IMR-90 (cell line): ENCODE results near the gene POGLUT2. TPM values are rescaled to one million over a fixed set of nuclear protein-coding genes. Genes with fewer than 3 reads are reported as not detected.

Experiments used
- ATAC-seq: fragments of 200-7000 bp; cut with Tn5 transposase; 2 replicates; pipeline ENCODE4 v1.9.1; 2020; ENCODE audit warnings: low read depth, mild to moderate bottlenecking, moderate library complexity
- BruUV-seq: library from RNA; stranded (reverse); fragments of 400-500 nt; replicated peaks from 2 replicates; lab custom pipeline; 2021; lab: Mats Ljungman, UMichigan
- CTCF ChIA-PET: fragments of 300-600 bp; formaldehyde crosslinking; extraction: SDS; loops from one replicate; lab custom pipeline; 2021; ENCODE audit warnings: antibody characterized with exemption; lab: Yijun Ruan, JAX
- POLR2A ChIA-PET: fragments of 300-600 bp; sonication (Branson Sonifier 250); formaldehyde crosslinking; loops from one replicate; lab custom pipeline; 2022; ENCODE audit warnings: antibody characterized with exemption; ENCODE audit not compliant: unreplicated experiment; lab: Charles Lee
- DNase-seq: peaks from one replicate; pipeline ENCODE4 v3.0.0; 2013
- H2AFZ ChIP-seq: replicated peaks from 2 replicates; pipeline ENCODE3; 2013; ENCODE audit warnings: low read length, mild to moderate bottlenecking; ENCODE audit not compliant: poor library complexity
- H2AK5ac ChIP-seq: 2 replicates; pipeline ENCODE4 v1.6.1; 2013; ENCODE audit warnings: low read depth, low read length, inconsistent platforms
- H2AK9ac ChIP-seq: replicated peaks from 2 replicates; pipeline ENCODE3; 2013; ENCODE audit warnings: mild to moderate bottlenecking, low read depth, low read length, moderate library complexity; ENCODE audit not compliant: poor library complexity
- H2BK120ac ChIP-seq: 2 replicates; pipeline ENCODE4 v1.6.1; 2013; ENCODE audit warnings: low read depth, low read length, inconsistent platforms
- H2BK15ac ChIP-seq: 3 replicates; pipeline ENCODE4 v1.6.1; 2013; ENCODE audit warnings: low read depth, low read length, inconsistent platforms
- H2BK20ac ChIP-seq: 2 replicates; pipeline ENCODE4 v1.6.1; 2013; ENCODE audit warnings: low read depth, mild to moderate bottlenecking, inconsistent platforms, low read length, moderate library complexity
- H2BK5ac ChIP-seq: 2 replicates; pipeline ENCODE4 v1.6.1; 2013; ENCODE audit warnings: mild to moderate bottlenecking, low read depth, low read length, inconsistent platforms; ENCODE audit not compliant: poor library complexity, severe bottlenecking
- H3K14ac ChIP-seq: replicated peaks from 2 replicates; pipeline ENCODE4 v1.6.1; 2013; ENCODE audit warnings: low read depth, low read length, inconsistent platforms
- H3K18ac ChIP-seq: 2 replicates; pipeline ENCODE4 v1.6.1; 2013; ENCODE audit warnings: low read depth, low read length, control low read depth
- H3K23ac ChIP-seq: 2 replicates; pipeline ENCODE4 v1.6.1; 2013; ENCODE audit warnings: low read depth, low read length, inconsistent platforms
- H3K27ac ChIP-seq: 2 replicates; pipeline ENCODE4 v1.5.1; 2013; ENCODE audit warnings: mild to moderate bottlenecking, control low read depth, low read length; ENCODE audit not compliant: insufficient read depth
- H3K27me3 ChIP-seq: 2 replicates; pipeline ENCODE4 v1.6.1; 2013; ENCODE audit warnings: low read length; ENCODE audit not compliant: control insufficient read depth, insufficient read depth
- H3K36me3 ChIP-seq: 2 replicates; pipeline ENCODE4 v1.6.1; 2013; ENCODE audit warnings: low read length, mixed read lengths; ENCODE audit not compliant: control insufficient read depth, insufficient read depth
- H3K4ac ChIP-seq: 2 replicates; pipeline ENCODE4 v1.6.1; 2013; ENCODE audit warnings: low read depth, low read length, inconsistent platforms
- H3K4me1 ChIP-seq: 2 replicates; pipeline ENCODE4 v1.6.1; 2013; ENCODE audit warnings: low read length, mixed read lengths; ENCODE audit not compliant: control insufficient read depth, insufficient read depth
- H3K4me2 ChIP-seq: 2 replicates; pipeline ENCODE4 v1.6.1; 2013; ENCODE audit warnings: low read depth, mild to moderate bottlenecking, control low read depth, low read length, moderate library complexity
- H3K4me3 ChIP-seq: 2 replicates; pipeline ENCODE4 v1.5.1; 2013; ENCODE audit warnings: low read depth, mild to moderate bottlenecking, control low read depth, low read length, moderate library complexity; ENCODE audit not compliant: insufficient read depth
- H3K56ac ChIP-seq: 2 replicates; pipeline ENCODE4 v1.6.1; 2013; ENCODE audit warnings: low read length, inconsistent platforms; ENCODE audit not compliant: insufficient read depth; ENCODE audit errors: extremely low read depth
- H3K79me1 ChIP-seq, 2 experiments: 2 replicates each; pipeline ENCODE4 v1.6.1; 2013; ENCODE audit warnings: low read length in 2 of 2, inconsistent platforms in 1 of 2, low read depth in 1 of 2
- H3K9ac ChIP-seq: 2 replicates; pipeline ENCODE4 v1.6.1; 2013; ENCODE audit warnings: low read depth, low read length, control low read depth
- H3K9me1 ChIP-seq: 2 replicates; pipeline ENCODE4 v1.6.1; 2013; ENCODE audit warnings: low read length, inconsistent platforms; ENCODE audit not compliant: insufficient read depth
- H3K9me3 ChIP-seq: 2 replicates; pipeline ENCODE4 v1.6.1; 2013; ENCODE audit warnings: low read length; ENCODE audit not compliant: control insufficient read depth, insufficient read depth
- H4K20me1 ChIP-seq: 2 replicates; pipeline ENCODE4 v1.6.1; 2013; ENCODE audit warnings: low read length, inconsistent platforms; ENCODE audit not compliant: insufficient read depth
- H4K5ac ChIP-seq: 2 replicates; pipeline ENCODE4 v1.6.1; 2013; ENCODE audit warnings: mild to moderate bottlenecking, low read depth, low read length, control low read depth
- H4K8ac ChIP-seq, 2 experiments: 2 replicates each; pipeline ENCODE4 v1.6.1; 2013; ENCODE audit warnings: low read depth in 2 of 2, low read length in 2 of 2, control low read depth in 1 of 2, inconsistent platforms in 1 of 2
- H4K91ac ChIP-seq: 2 replicates; pipeline ENCODE4 v1.6.1; 2013; ENCODE audit warnings: low read depth, low read length, inconsistent platforms; ENCODE audit not compliant: insufficient read depth
- BHLHE40 ChIP-seq: fragments of 150-350 bp; IDR thresholded peaks from 2 replicates; pipeline ENCODE4 v1.6.1; 2016; ENCODE audit warnings: mild to moderate bottlenecking, low read depth, low read length
- CEBPB ChIP-seq: IDR thresholded peaks from 2 replicates; pipeline ENCODE4 v1.6.1; 2012; ENCODE audit warnings: low read depth, low read length, improper control_type of control experiment
- CHD1 ChIP-seq: IDR thresholded peaks from 2 replicates; pipeline ENCODE4 v1.6.1; 2012; ENCODE audit warnings: low read depth, low read length, improper control_type of control experiment
- FOS ChIP-seq: fragments of 150-350 bp; IDR thresholded peaks from 2 replicates; pipeline ENCODE4 v1.6.1; 2016; ENCODE audit warnings: low read depth, low read length
- MAFK ChIP-seq: IDR thresholded peaks from 2 replicates; pipeline ENCODE4 v1.6.1; 2012; ENCODE audit warnings: low read depth, low read length, improper control_type of control experiment
- MAZ ChIP-seq: IDR thresholded peaks from 2 replicates; pipeline ENCODE4 v1.6.1; 2012; ENCODE audit warnings: low read depth, mild to moderate bottlenecking, low read length, improper control_type of control experiment, moderate library complexity, borderline replicate concordance
- MXI1 ChIP-seq: IDR thresholded peaks from 2 replicates; pipeline ENCODE4 v1.6.1; 2012; ENCODE audit warnings: low read depth, mild to moderate bottlenecking, low read length, moderate library complexity, borderline replicate concordance
- NFE2L2 ChIP-seq: fragments of 150-350 bp; IDR thresholded peaks from 2 replicates; pipeline ENCODE4 v1.6.1; 2016; ENCODE audit warnings: low read depth, mild to moderate bottlenecking, low read length
- POLR2A ChIP-seq: IDR thresholded peaks from 2 replicates; pipeline ENCODE4 v1.6.1; 2012; ENCODE audit warnings: mild to moderate bottlenecking, low read depth, low read length
- RAD21 ChIP-seq: IDR thresholded peaks from 2 replicates; pipeline ENCODE4 v1.6.1; 2012; ENCODE audit warnings: low read length, improper control_type of control experiment
- RCOR1 ChIP-seq: IDR thresholded peaks from 2 replicates; pipeline ENCODE4 v1.6.1; 2012; ENCODE audit warnings: mild to moderate bottlenecking, low read length, improper control_type of control experiment; ENCODE audit not compliant: insufficient replicate concordance
- RFX5 ChIP-seq: IDR thresholded peaks from 2 replicates; pipeline ENCODE4 v1.8.0; 2012; ENCODE audit warnings: low read depth, mild to moderate bottlenecking, low read length, moderate library complexity
- SMC3 ChIP-seq: fragments of 150-350 bp; IDR thresholded peaks from 2 replicates; pipeline ENCODE4 v1.6.1; 2016; ENCODE audit warnings: low read depth, mild to moderate bottlenecking, antibody characterized with exemption, low read length, moderate library complexity
- WGBS, 2 experiments: methylation state at CpG; one replicate each; pipeline versions ENCODE4 v1.1.5 to v1.1.7; 2013; ENCODE audit warnings: missing lambda C conversion rate in 2 of 2; ENCODE audit not compliant: insufficient read length in 1 of 2; ENCODE audit errors: extremely low coverage in 2 of 2; 5-methylcytosine and 5-hydroxymethylcytosine counted together
- dilution Hi-C: fragments of 300-500 bp; cut with HindIII; formaldehyde crosslinking; loops from one replicate; pipeline ENCODE4 v1.14.3; 2018; ENCODE audit warnings: low sequenced_read_pairs; ENCODE audit not compliant: unreplicated experiment
- in situ Hi-C: fragments of 300-500 bp; cut with MboI; formaldehyde crosslinking; loops from 3 replicates; pipeline ENCODE4 v1.14.3; 2019; ENCODE audit warnings: low sequenced_read_pairs, inconsistent platforms, mixed read lengths
- intact Hi-C: fragments of 100-400 bp; cut with micrococcal nuclease; formaldehyde crosslinking; loops from 2 replicates; pipeline ENCODE4 v1.10.0; 2022
- polyA plus RNA-seq, 3 experiments: library from polyadenylated mRNA; depleted of rRNA; stranded (reverse); fragments of >200 nt; gene quantifications; 2 replicates each; pipeline ENCODE4 v1.2.3, GENCODE V29; 2012; ENCODE audit warnings: low replicate concordance in 1 of 3
- total RNA-seq: library from RNA; depleted of rRNA; stranded (reverse); fragments of >200 nt; gene quantifications from 2 replicates; pipeline ENCODE4 v1.2.3, GENCODE V29; 2012
- TF ChIP-seq, protein P1 (sequence below): fragments of 150-350 bp; IDR thresholded peaks from 2 replicates; pipeline ENCODE4 v1.6.1; 2016; ENCODE audit warnings: low read depth, mild to moderate bottlenecking, low read length, moderate library complexity, borderline replicate concordance
- TF ChIP-seq, protein P2 (sequence below): fragments of 150-350 bp; IDR thresholded peaks from 2 replicates; pipeline ENCODE4 v1.6.1; 2017; ENCODE audit warnings: mild to moderate bottlenecking, antibody characterized with exemption, low read length, low read depth
- TF ChIP-seq, protein P3 (sequence below): conservative IDR thresholded peaks from 2 replicates; pipeline ENCODE4 v1.5.1; 2012; ENCODE audit warnings: mild to moderate bottlenecking, low read depth, low read length, improper control_type of control experiment

Gene POGLUT2
- total and polyA plus RNA-seq, 2 of the 4 experiments (the other 2 are of a cell fraction), result 10.6 to 14.3 TPM

DNA sequence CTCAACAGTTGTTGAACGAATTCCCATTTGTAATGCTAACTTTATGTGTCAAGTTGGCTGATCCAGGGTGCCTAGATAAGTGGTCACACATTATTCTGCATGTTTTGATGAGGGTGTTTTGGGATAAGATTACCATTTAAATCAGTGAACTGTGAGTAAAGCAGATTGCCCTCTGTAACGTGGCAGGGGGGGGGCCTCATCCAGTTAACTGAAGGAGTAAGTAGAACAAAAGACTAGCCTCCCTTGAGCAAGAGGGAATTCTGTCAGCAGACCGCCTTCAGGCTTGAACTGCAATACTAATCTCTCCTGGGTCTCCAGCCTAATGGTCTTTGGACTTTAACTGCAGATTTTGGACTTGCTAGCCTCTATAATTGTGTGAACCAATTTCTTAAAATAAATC, 21.0 kb downstream of the POGLUT2 start:
- H2AK5ac ChIP-seq, result no peak overlapping the region
- H2BK5ac ChIP-seq, result no peak overlapping the region
- no peak overlapping the region for H3K18ac ChIP-seq
- no peak for ATAC-seq
- no peaks in the 10 kb centered on the region for H3K9me3 ChIP-seq
- CTCF ChIA-PET, result no interaction called here
- H3K23ac ChIP-seq, result no peak overlapping the region
- no peak overlapping the region for H4K91ac ChIP-seq
- TF ChIP-seq RAD21 (no peak), BHLHE40 (no peak), MXI1 (no peak), SMC3 (no peak), RCOR1 (no peak), RFX5 (no peak), CHD1 (no peak), POLR2A (no peak), MAFK (no peak), NFE2L2 (no peak), MAZ (no peak), FOS (no peak), CEBPB (no peak)
- TF ChIP-seq, protein P1, sequence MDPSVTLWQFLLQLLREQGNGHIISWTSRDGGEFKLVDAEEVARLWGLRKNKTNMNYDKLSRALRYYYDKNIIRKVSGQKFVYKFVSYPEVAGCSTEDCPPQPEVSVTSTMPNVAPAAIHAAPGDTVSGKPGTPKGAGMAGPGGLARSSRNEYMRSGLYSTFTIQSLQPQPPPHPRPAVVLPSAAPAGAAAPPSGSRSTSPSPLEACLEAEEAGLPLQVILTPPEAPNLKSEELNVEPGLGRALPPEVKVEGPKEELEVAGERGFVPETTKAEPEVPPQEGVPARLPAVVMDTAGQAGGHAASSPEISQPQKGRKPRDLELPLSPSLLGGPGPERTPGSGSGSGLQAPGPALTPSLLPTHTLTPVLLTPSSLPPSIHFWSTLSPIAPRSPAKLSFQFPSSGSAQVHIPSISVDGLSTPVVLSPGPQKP, result no peak
- TF ChIP-seq, protein P2, sequence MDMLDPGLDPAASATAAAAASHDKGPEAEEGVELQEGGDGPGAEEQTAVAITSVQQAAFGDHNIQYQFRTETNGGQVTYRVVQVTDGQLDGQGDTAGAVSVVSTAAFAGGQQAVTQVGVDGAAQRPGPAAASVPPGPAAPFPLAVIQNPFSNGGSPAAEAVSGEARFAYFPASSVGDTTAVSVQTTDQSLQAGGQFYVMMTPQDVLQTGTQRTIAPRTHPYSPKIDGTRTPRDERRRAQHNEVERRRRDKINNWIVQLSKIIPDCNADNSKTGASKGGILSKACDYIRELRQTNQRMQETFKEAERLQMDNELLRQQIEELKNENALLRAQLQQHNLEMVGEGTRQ, result no peak
- TF ChIP-seq, protein P3, sequence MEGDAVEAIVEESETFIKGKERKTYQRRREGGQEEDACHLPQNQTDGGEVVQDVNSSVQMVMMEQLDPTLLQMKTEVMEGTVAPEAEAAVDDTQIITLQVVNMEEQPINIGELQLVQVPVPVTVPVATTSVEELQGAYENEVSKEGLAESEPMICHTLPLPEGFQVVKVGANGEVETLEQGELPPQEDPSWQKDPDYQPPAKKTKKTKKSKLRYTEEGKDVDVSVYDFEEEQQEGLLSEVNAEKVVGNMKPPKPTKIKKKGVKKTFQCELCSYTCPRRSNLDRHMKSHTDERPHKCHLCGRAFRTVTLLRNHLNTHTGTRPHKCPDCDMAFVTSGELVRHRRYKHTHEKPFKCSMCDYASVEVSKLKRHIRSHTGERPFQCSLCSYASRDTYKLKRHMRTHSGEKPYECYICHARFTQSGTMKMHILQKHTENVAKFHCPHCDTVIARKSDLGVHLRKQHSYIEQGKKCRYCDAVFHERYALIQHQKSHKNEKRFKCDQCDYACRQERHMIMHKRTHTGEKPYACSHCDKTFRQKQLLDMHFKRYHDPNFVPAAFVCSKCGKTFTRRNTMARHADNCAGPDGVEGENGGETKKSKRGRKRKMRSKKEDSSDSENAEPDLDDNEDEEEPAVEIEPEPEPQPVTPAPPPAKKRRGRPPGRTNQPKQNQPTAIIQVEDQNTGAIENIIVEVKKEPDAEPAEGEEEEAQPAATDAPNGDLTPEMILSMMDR, result no peak
- H3K27ac ChIP-seq, result no peak overlapping the region
- no peak overlapping the region for H3K4ac ChIP-seq
- peaks cover 2 to 4% of the 10 kb centered on the region in 2 experiments; a peak in 2 of 4 replicates for H3K79me1 ChIP-seq
- peaks cover under 1% of the 10 kb centered on the region; the same call in 1 of the 2 replicates for H3K4me1 ChIP-seq
- H3K4me2 ChIP-seq, result no peak overlapping the region
- no peak for DNase-seq
- H2BK15ac ChIP-seq, result no peak overlapping the region
- in situ Hi-C loops, result no loop called here
- no peaks in the 10 kb centered on the region for H3K9me1 ChIP-seq
- no peak overlapping the region for H3K56ac ChIP-seq
- no peaks in the 10 kb centered on the region for H3K27me3 ChIP-seq
- H4K20me1 ChIP-seq, result no peaks in the 10 kb centered on the region; the same call in 1 of the 2 replicates
- dilution Hi-C loops, result no loop called here
- H3K36me3 ChIP-seq, result no peaks in the 10 kb centered on the region
- H2BK120ac ChIP-seq, result no peak overlapping the region
- H3K9ac ChIP-seq, result no peak overlapping the region
- no peak overlapping the region for H3K14ac ChIP-seq
- intact Hi-C loops, result no loop called here
- H2AFZ ChIP-seq, result no peak overlapping the region
- H2AK9ac ChIP-seq, result no peak overlapping the region
- BruUV-seq, result no TSS peak
- H4K8ac ChIP-seq, result no peak overlapping the region
- 71% methylated on average over 1 of the region's 3 CpGs; no CpG with 5 or more reads in 1 of the 2 experiments for WGBS, 2 experiments
- no peak overlapping the region for H2BK20ac ChIP-seq
- no peak overlapping the region for H4K5ac ChIP-seq
- H3K4me3 ChIP-seq, result no peak overlapping the region
- POLR2A ChIA-PET, result no interaction called here
